Colonic mucosa (tissue), 4 donors: ENCODE measurements around the gene DIRAS1. TPM values are rescaled to one million over a fixed set of nuclear protein-coding genes. Genes with fewer than 3 reads are reported as not detected.
"Not testable (repeated sequence)": the region's sequence is repeated elsewhere in the genome, so short reads cannot be mapped to it uniquely, and the experiment has no call there.

ENCODE experiments used
- DNase-seq: peaks from one replicate; pipeline ENCODE4 v3.0.0-alpha.2; 2020
- H3K27ac ChIP-seq: fragments of 200-600 bp; one replicate; pipeline ENCODE4 v1.8.0; 2021
- H3K27me3 ChIP-seq: fragments of 200-600 bp; one replicate; pipeline ENCODE4 v1.8.0; 2021
- H3K36me3 ChIP-seq: fragments of 200-600 bp; one replicate; pipeline ENCODE4 v1.8.0; 2021
- H3K4me1 ChIP-seq: fragments of 200-600 bp; one replicate; pipeline ENCODE4 v1.8.0; 2021; ENCODE audit warnings: mild to moderate bottlenecking
- H3K4me3 ChIP-seq: fragments of 200-600 bp; one replicate; pipeline ENCODE4 v1.8.0; 2021
- H3K9ac ChIP-seq, 2 donors: one replicate each; pipeline ENCODE4 v1.7.0; 2013; ENCODE audit warnings: control low read depth in 2 of 2, low read depth in 2 of 2, low read length in 2 of 2
- H3K9me3 ChIP-seq: fragments of 200-600 bp; one replicate; pipeline ENCODE4 v1.8.0; 2021
- intact Hi-C: fragments of 100-400 bp; cut with DNase I; formaldehyde crosslinking; loops from one replicate; pipeline ENCODE4 v1.14.1; 2022
- total RNA-seq, 2 donors: library from RNA; stranded (reverse); fragmentation: NEBNext Ultra II Directional in 1 of 2; extraction: Animal tissue kit (Norgen Biotek cat#: 25700) in 1 of 2; gene quantifications; one replicate each; pipeline ENCODE4 v1.2.1, GENCODE V29; 2021
- TF ChIP-seq, protein P1 (sequence below): fragments of 200-600 bp; IDR thresholded peaks from one replicate; pipeline ENCODE4 v1.8.0; 2022; ENCODE audit warnings: antibody characterized with exemption, mild to moderate bottlenecking
- donor health status: healthy.
- donor health status: DM: no; HTN: no; CAD: no.
- donor health status: DM: no; HTN: no; CAD: no.

DIRAS1 gene
- total RNA-seq, 2 donors from 2014 or later = 0.49 to 1.7 TPM

DNA sequence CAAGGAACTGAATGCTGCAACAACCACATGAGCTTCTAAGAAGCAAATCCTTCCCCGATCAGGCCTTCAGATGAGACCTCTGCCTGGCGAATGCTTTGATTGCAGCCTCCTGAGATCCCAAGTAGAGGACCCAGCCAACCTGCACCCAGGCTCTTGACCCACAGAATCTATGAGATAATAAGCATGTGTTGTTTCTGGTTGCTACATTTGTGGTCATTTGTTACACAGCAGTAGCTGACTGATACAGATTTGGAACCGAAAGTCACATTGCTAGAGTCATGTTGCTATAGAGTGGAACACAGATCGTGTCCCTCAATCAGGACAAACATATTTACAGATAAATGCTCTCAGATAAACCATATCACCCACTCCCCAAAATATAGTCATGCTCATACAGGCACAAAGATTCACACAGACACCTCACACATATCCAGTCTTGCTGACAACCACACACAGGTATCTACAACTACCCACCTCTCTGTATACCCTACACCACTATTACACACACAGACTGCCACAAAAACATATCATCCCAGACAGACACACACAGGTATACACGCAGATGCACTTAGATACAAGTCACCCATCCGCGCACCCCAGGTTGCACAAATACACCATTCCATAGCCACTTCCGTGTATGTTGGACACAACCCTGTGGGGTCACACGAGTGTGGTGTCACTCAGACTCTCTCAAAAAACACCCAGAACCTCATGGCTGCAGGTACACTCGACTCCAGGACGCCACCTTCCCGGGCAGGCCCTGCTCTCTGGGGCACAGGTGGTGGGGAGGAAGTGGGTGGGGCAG is 5.5 kb downstream of the DIRAS1 start:
- Histone ChIP-seq H3K9me3 (no peaks in the 10 kb centered on the region), H3K27ac (no peak overlapping the region), H3K4me1 (no peaks in the 10 kb centered on the region), H3K36me3 (no peaks in the 10 kb centered on the region), H3K4me3 (no peak overlapping the region), H3K9ac (no peak overlapping the region), H3K27me3 (peaks cover 10% of the 10 kb centered on the region)
- intact Hi-C loops = no loop called here
- DNase-seq = no peak
- TF ChIP-seq, protein P1, sequence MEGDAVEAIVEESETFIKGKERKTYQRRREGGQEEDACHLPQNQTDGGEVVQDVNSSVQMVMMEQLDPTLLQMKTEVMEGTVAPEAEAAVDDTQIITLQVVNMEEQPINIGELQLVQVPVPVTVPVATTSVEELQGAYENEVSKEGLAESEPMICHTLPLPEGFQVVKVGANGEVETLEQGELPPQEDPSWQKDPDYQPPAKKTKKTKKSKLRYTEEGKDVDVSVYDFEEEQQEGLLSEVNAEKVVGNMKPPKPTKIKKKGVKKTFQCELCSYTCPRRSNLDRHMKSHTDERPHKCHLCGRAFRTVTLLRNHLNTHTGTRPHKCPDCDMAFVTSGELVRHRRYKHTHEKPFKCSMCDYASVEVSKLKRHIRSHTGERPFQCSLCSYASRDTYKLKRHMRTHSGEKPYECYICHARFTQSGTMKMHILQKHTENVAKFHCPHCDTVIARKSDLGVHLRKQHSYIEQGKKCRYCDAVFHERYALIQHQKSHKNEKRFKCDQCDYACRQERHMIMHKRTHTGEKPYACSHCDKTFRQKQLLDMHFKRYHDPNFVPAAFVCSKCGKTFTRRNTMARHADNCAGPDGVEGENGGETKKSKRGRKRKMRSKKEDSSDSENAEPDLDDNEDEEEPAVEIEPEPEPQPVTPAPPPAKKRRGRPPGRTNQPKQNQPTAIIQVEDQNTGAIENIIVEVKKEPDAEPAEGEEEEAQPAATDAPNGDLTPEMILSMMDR = no peak

DNA sequence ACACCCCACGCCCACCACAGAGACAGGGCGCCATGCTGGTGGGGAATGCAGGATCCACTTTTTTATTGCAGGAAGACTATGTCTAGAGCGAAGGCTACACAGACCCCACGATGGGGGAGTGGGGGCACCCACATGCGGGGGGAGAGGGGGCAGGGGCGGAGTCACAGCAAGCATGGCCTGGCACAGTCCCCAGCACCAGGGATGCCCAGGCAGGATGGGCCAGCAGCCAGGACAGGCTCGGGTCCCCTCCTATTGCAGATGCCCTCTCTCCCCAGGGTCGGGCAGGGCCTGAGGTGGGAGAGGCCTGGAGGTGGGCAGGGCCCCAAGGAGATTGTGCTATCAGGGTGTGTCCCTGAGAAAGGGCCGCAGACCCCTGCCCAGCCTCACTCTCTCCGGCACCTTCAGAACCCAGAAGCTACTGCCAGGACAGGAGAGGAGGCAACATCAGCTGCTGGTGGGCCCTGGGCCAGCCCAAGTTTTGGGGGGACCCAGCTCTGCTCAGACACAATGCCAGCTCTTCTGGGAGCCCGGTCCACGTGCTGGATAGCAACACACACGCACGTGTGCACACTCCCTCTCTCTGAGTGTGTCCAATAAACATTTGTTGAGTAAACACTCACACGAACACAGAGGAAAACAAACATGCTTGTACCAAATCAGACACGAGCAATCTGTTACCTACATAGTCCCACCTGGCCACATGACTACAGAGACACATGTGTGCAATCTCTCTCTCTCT is 6.5 kb downstream of the DIRAS1 start:
- intact Hi-C loops = no loop called here
- no peak overlapping the region for H3K9ac ChIP-seq
- H3K27me3 ChIP-seq = peaks cover under 1% of the 10 kb centered on the region
- no peaks in the 10 kb centered on the region for H3K4me1 ChIP-seq
- H3K4me3 ChIP-seq = no peak overlapping the region
- H3K27ac ChIP-seq = no peak overlapping the region
- H3K9me3 ChIP-seq = no peaks in the 10 kb centered on the region
- no peak for DNase-seq
- H3K36me3 ChIP-seq = no peaks in the 10 kb centered on the region
- TF ChIP-seq, protein P1 = no peak

DNA sequence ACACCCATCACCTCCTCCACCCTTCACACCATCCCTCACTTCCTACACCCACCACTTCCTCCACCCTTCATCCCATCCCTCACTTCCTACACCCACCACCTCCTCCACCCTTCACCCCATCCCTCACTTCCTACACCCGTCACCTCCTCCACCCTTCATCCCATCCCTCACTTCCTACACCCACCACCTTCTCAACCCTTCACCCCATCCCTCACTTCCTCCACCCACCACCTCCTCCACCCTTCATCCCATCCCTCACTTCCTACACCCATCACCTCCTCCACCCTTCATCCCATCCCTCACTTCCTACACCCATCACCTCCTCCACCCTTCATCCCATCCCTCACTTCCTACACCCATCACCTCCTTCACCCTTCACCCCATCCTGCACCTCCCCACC is 7.1 kb downstream of the DIRAS1 start:
- H3K4me1 ChIP-seq, H3K36me3 ChIP-seq, H3K27ac ChIP-seq, H3K4me3 ChIP-seq, DNase-seq, H3K9ac ChIP-seq, H3K9me3 ChIP-seq, intact Hi-C loops, H3K27me3 ChIP-seq: not testable (repeated sequence)

DNA sequence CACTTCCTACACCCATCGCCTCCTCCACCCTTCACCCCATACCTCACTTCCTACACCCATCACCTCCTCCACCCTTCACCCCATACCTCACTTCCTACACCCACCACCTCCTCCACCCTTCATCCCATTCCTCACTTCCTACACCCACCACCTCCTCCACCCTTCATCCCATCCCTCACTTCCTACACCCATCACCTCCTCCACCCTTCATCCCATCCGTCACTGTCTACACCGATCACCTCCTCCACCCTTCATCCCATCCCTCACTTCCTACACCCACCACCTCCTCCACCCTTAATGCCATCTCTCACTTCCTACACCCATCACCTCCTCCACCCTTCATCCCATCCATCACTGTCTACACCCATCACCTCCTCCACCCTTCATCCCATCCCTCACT is 8.0 kb downstream of the DIRAS1 start:
- H3K9me3 ChIP-seq, intact Hi-C loops, H3K9ac ChIP-seq, H3K27me3 ChIP-seq, H3K4me3 ChIP-seq, H3K36me3 ChIP-seq, H3K27ac ChIP-seq, H3K4me1 ChIP-seq, DNase-seq: not testable (repeated sequence)

DNA sequence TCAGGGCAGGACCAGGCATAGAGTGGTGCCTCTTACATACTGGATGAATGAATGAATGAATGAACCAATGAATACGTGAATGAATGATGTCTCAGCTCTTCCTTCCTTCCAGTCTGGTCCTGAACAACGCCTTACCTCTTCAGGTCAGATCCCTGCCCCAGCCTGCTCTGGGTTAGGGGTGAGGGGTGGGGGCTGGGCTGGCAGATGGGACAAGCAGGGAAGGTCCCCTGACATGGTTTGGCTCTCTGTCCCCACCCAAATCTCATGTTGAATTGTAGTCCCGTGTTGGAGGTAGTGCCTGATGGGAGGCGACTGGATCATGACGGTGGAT is 9.3 kb downstream of the DIRAS1 start:
- no peaks in the 10 kb centered on the region for H3K9me3 ChIP-seq
- no peak overlapping the region for H3K27ac ChIP-seq
- intact Hi-C loops = no loop called here
- H3K27me3 ChIP-seq = no peaks in the 10 kb centered on the region
- H3K4me3 ChIP-seq = no peak overlapping the region
- H3K9ac ChIP-seq = no peak overlapping the region
- TF ChIP-seq, protein P1 = no peak
- no peak for DNase-seq
- no peaks in the 10 kb centered on the region for H3K4me1 ChIP-seq
- no peaks in the 10 kb centered on the region for H3K36me3 ChIP-seq

DNA sequence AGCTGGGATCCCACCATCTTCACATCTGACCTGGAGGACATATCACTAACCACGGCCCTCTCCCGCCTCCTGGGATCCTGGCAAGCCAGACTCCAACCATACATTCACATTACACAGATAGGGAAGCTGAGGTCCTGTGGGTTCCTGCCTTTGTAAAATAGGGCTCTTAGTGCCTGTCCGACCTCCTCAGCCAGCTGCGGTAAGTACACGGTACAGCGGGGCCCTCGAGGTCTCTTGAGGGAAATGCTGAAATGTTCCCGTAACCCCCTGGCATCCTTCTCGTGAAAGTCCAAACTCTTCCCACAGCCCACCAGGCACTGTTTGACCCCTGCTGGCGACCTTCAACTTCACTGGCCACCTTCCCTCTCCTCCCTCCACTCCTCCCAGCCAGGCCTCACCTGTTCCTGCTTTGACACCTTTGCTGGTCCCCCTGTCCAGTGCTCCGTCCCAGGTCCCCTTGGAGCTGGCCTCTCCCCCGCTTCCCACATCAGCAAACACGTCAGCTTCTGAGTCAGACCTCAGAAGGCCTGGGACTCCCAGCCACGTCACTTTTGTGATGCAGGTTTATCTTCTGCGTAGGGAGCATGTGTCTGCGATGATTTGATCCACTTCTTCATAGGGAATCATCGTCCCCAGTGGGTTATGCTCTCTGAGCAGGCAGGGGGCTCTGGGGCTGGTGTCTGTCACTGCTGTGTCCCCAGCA is 9.8 kb downstream of the DIRAS1 start:
- Histone ChIP-seq H3K4me1 (no peaks in the 10 kb centered on the region), H3K27me3 (no peaks in the 10 kb centered on the region), H3K9me3 (no peaks in the 10 kb centered on the region), H3K27ac (no peak overlapping the region), H3K36me3 (no peaks in the 10 kb centered on the region), H3K9ac (no peak overlapping the region), H3K4me3 (no peak overlapping the region)
- intact Hi-C loops = no loop called here
- TF ChIP-seq, protein P1 = no peak
- no peak for DNase-seq
